H9 (cell line): ENCODE measurements around the gene ALDH1B1. TPM values are rescaled to one million over a fixed set of nuclear protein-coding genes. Genes with fewer than 3 reads are reported as not detected.

Experiments
- DNase-seq: peaks from one replicate; pipeline ENCODE4 v3.0.0-alpha.2; 2017
- H2AFZ ChIP-seq: one replicate; pipeline ENCODE4 v1.6.1; 2013; ENCODE audit warnings: mild to moderate bottlenecking, low read length, control low read depth, moderate library complexity
- H2AK5ac ChIP-seq: 2 replicates; pipeline ENCODE4 v1.6.1; 2013; ENCODE audit warnings: low read length, control low read depth, mixed read lengths; ENCODE audit not compliant: insufficient read length
- H2BK120ac ChIP-seq: one replicate; pipeline ENCODE4 v1.6.1; 2013; ENCODE audit warnings: low read depth, mild to moderate bottlenecking, low read length, control low read depth, inconsistent platforms; ENCODE audit not compliant: poor library complexity, severe bottlenecking
- H2BK12ac ChIP-seq: 2 replicates; pipeline ENCODE4 v1.6.1; 2013; ENCODE audit warnings: low read length, control low read depth, mixed read lengths, low read depth; ENCODE audit not compliant: insufficient read length
- H2BK15ac ChIP-seq: 2 replicates; pipeline ENCODE4 v1.6.1; 2013; ENCODE audit warnings: low read depth, low read length, control low read depth
- H2BK20ac ChIP-seq: one replicate; pipeline ENCODE4 v1.6.1; 2013; ENCODE audit warnings: low read depth, mild to moderate bottlenecking, low read length, control low read depth, inconsistent platforms; ENCODE audit not compliant: poor library complexity, severe bottlenecking
- H2BK5ac ChIP-seq: 2 replicates; pipeline ENCODE4 v1.6.1; 2013; ENCODE audit warnings: low read length, control low read depth, mixed read lengths; ENCODE audit not compliant: insufficient read length
- H3K14ac ChIP-seq: 2 replicates; pipeline ENCODE4 v1.6.1; 2013; ENCODE audit warnings: low read length, control low read depth; ENCODE audit not compliant: insufficient read depth
- H3K18ac ChIP-seq: 2 replicates; pipeline ENCODE4 v1.6.1; 2013; ENCODE audit warnings: low read depth, mild to moderate bottlenecking, mixed read lengths, low read length, control low read depth; ENCODE audit not compliant: insufficient read length
- H3K23ac ChIP-seq: 2 replicates; pipeline ENCODE4 v1.6.1; 2013; ENCODE audit warnings: low read length, control low read depth, mixed read lengths, low read depth; ENCODE audit not compliant: insufficient read length
- H3K23me2 ChIP-seq: 2 replicates; pipeline ENCODE4 v1.6.1; 2013; ENCODE audit warnings: low read depth, mild to moderate bottlenecking, mixed read lengths, low read length, control low read depth; ENCODE audit not compliant: insufficient read length, poor library complexity, severe bottlenecking
- H3K27ac ChIP-seq: 2 replicates; pipeline ENCODE4 v1.5.1; 2013; ENCODE audit warnings: low read length, control low read depth, mixed read lengths, low read depth; ENCODE audit not compliant: insufficient read length
- H3K27me3 ChIP-seq: 2 replicates; pipeline ENCODE4 v1.6.1; 2013; ENCODE audit warnings: low read length, control low read depth, inconsistent platforms; ENCODE audit not compliant: insufficient read depth
- H3K4ac ChIP-seq: 2 replicates; pipeline ENCODE4 v1.6.1; 2013; ENCODE audit warnings: low read depth, mild to moderate bottlenecking, control low read depth, inconsistent platforms, low read length, moderate library complexity
- H3K4me1 ChIP-seq: 2 replicates; pipeline ENCODE4 v1.6.1; 2013; ENCODE audit warnings: low read length, control low read depth, inconsistent platforms; ENCODE audit not compliant: insufficient read depth
- H3K4me2 ChIP-seq: 2 replicates; pipeline ENCODE4 v1.6.1; 2013; ENCODE audit warnings: low read length, control low read depth, mixed read lengths; ENCODE audit not compliant: insufficient read length, insufficient read depth
- H3K56ac ChIP-seq: 2 replicates; pipeline ENCODE4 v1.6.1; 2013; ENCODE audit warnings: low read depth, mild to moderate bottlenecking, mixed read lengths, low read length, control low read depth; ENCODE audit not compliant: insufficient read length
- H3K79me1 ChIP-seq: 2 replicates; pipeline ENCODE4 v1.6.1; 2013; ENCODE audit warnings: low read depth, mild to moderate bottlenecking, moderate library complexity, low read length, control low read depth, inconsistent platforms; ENCODE audit not compliant: insufficient read depth, poor library complexity, severe bottlenecking
- H3K79me2 ChIP-seq: 2 replicates; pipeline ENCODE4 v1.6.1; 2013; ENCODE audit warnings: low read length, control low read depth, inconsistent platforms; ENCODE audit not compliant: insufficient read depth
- H3K9ac ChIP-seq: 2 replicates; pipeline ENCODE4 v1.6.1; 2013; ENCODE audit warnings: low read length, control low read depth, mixed read lengths; ENCODE audit not compliant: insufficient read length; ENCODE audit errors: extremely low read depth
- H3K9me3 ChIP-seq: one replicate; pipeline ENCODE4 v1.6.1; 2013; ENCODE audit warnings: low read depth, low read length, inconsistent platforms; ENCODE audit not compliant: control insufficient read depth
- H3T11ph ChIP-seq: one replicate; pipeline ENCODE4 v1.6.1; 2013; ENCODE audit warnings: mild to moderate bottlenecking, low read length, control low read depth, inconsistent platforms
- H4K20me1 ChIP-seq: one replicate; pipeline ENCODE4 v1.6.1; 2013; ENCODE audit not compliant: control insufficient read depth, insufficient read length, insufficient read depth
- H4K5ac ChIP-seq: 2 replicates; pipeline ENCODE4 v1.6.1; 2013; ENCODE audit warnings: low read depth, mild to moderate bottlenecking, mixed read lengths, low read length, control low read depth; ENCODE audit not compliant: insufficient read length
- H4K8ac ChIP-seq: replicated peaks from 2 replicates; pipeline ENCODE4 v1.6.1; 2013; ENCODE audit warnings: low read length, control low read depth, mixed read lengths, low read depth; ENCODE audit not compliant: insufficient read length
- H4K91ac ChIP-seq: 2 replicates; pipeline ENCODE4 v1.6.1; 2013; ENCODE audit warnings: low read depth, mild to moderate bottlenecking, moderate library complexity, mixed read lengths, low read length, control low read depth; ENCODE audit not compliant: insufficient read length
- H3K27ac Mint-ChIP-seq, 3 experiments: 2 replicates in 2 of 3; 3 replicates in 1 of 3; pipeline ENCODE4 v1.8.0; 2020 to 2021; ENCODE audit warnings: mixed read lengths in 3 of 3, mild to moderate bottlenecking in 1 of 3, moderate library complexity in 1 of 3
- H3K27me3 Mint-ChIP-seq: 2 replicates; pipeline ENCODE4 v1.8.0; 2021; ENCODE audit warnings: low read depth, mild to moderate bottlenecking, moderate library complexity, mixed read lengths
- H3K36me3 Mint-ChIP-seq, 3 experiments: 2 replicates in 2 of 3; 3 replicates in 1 of 3; pipeline ENCODE4 v1.8.0; 2020 to 2021; ENCODE audit warnings: low read depth in 3 of 3, mixed read lengths in 3 of 3; ENCODE audit not compliant: insufficient read depth in 1 of 3
- H3K4me1 Mint-ChIP-seq, 2 experiments: 2 replicates each; pipeline ENCODE4 v1.8.0; 2020; ENCODE audit warnings: mixed read lengths in 2 of 2
- H3K4me3 Mint-ChIP-seq, 2 experiments: 2 replicates in 1 of 2; 3 replicates in 1 of 2; pipeline ENCODE4 v1.8.0; 2020 to 2021; ENCODE audit warnings: mild to moderate bottlenecking in 2 of 2, mixed read lengths in 2 of 2, moderate library complexity in 1 of 2
- H3K9me3 Mint-ChIP-seq, 2 experiments: 2 replicates in 1 of 2; 3 replicates in 1 of 2; pipeline ENCODE4 v1.8.0; 2020; ENCODE audit warnings: mild to moderate bottlenecking in 2 of 2, mixed read lengths in 2 of 2, moderate library complexity in 1 of 2
- CTCF ChIP-seq: fragments of 200-600 bp; sonication (generic); conservative IDR thresholded peaks from 3 replicates; pipeline ENCODE4 v1.8.0; 2021; ENCODE audit warnings: antibody characterized with exemption, mild to moderate bottlenecking
- WGBS: extraction: QIAGEN DNeasy Blood & Tissue Kit; methylation state at CpG from one replicate; pipeline ENCODE4 v1.1.7; 2013; ENCODE audit warnings: missing lambda C conversion rate, low lambda C conversion rate, mixed read lengths; ENCODE audit not compliant: insufficient read length; ENCODE audit errors: extremely low coverage; 5-methylcytosine and 5-hydroxymethylcytosine counted together
- total RNA-seq: library from RNA; stranded (reverse); gene quantifications from 2 replicates; pipeline ENCODE4 v1.2.1, GENCODE V29; 2021

ALDH1B1 gene
- total RNA-seq, 1 experiment from 2014 or later: 49.6 TPM

GRCh38 chr9:38387751-38388150 lies 4.8 kb upstream of the ALDH1B1 start:
- no peak overlapping the region for H4K5ac ChIP-seq
- no peak overlapping the region for H3K56ac ChIP-seq
- peaks cover 11 to 12% of the 10 kb centered on the region in 2 experiments for H3K4me1 Mint-ChIP-seq
- H3T11ph ChIP-seq: no peak overlapping the region
- no peak overlapping the region for H3K9ac ChIP-seq
- H3K36me3 Mint-ChIP-seq: peaks cover 5 to 13% (median 11%) of the 10 kb centered on the region in 3 experiments; a peak in 6 of 7 replicates
- H4K91ac ChIP-seq: no peak overlapping the region
- DNase-seq: no peak
- H2BK5ac ChIP-seq: no peak overlapping the region
- no peak overlapping the region for H2AK5ac ChIP-seq
- no peak overlapping the region for H3K18ac ChIP-seq
- no peak for TF ChIP-seq CTCF
- H3K4me3 Mint-ChIP-seq: no peak overlapping the region
- peaks cover 17 to 19% of the 10 kb centered on the region in 2 experiments for H3K9me3 Mint-ChIP-seq
- no CpG with 5 or more reads among the region's 4 CpGs for WGBS
- H3K27me3 Mint-ChIP-seq: peaks cover 71% of the 10 kb centered on the region
- H2BK120ac ChIP-seq: no peak overlapping the region
- H3K4me1 ChIP-seq: peaks cover 3% of the 10 kb centered on the region; the same call in 1 of the 2 replicates
- no peak overlapping the region for H3K27ac ChIP-seq
- no peak overlapping the region for H4K8ac ChIP-seq
- H3K79me2 ChIP-seq: no peaks in the 10 kb centered on the region; the same call in 1 of the 2 replicates
- H2BK15ac ChIP-seq: no peak overlapping the region
- H2BK20ac ChIP-seq: no peak overlapping the region
- H3K23me2 ChIP-seq: peaks cover 2% of the 10 kb centered on the region
- H2BK12ac ChIP-seq: no peak overlapping the region
- no peak overlapping the region for H3K23ac ChIP-seq
- H3K4ac ChIP-seq: no peak overlapping the region
- no peaks in the 10 kb centered on the region for H3K79me1 ChIP-seq
- H3K14ac ChIP-seq: no peak overlapping the region
- H3K9me3 ChIP-seq: no peaks in the 10 kb centered on the region
- H2AFZ ChIP-seq: no peak overlapping the region
- no peaks in the 10 kb centered on the region for H4K20me1 ChIP-seq
- no peak overlapping the region for H3K4me2 ChIP-seq
- peaks cover 2% of the 10 kb centered on the region; the same call in 1 of the 2 replicates for H3K27me3 ChIP-seq
- H3K27ac Mint-ChIP-seq: no peak overlapping the region
